K562 (cell line): ENCODE results near the gene CLPSL2. TPM values are rescaled to one million over a fixed set of nuclear protein-coding genes. Genes with fewer than 3 reads are reported as not detected.

ENCODE experiments used
- ARID3B ChIP-seq: fragments of 250-450 bp; sonication (Bioruptor Pico); IDR thresholded peaks from 2 replicates; pipeline ENCODE4 v1.4.0; 2020; ENCODE audit warnings: borderline replicate concordance
- ATF1 ChIP-seq, 2 experiments: fragments of 450-650 bp in 1 of 2; IDR thresholded peaks; 2 replicates each; pipeline ENCODE4 v1.6.1; 2016; ENCODE audit warnings: missing compliant biosample characterization in 1 of 2, missing genetic modification characterization in 1 of 2
- HNRNPUL1 ChIP-seq: fragments of 200-400 bp; formaldehyde crosslinking; IDR thresholded peaks from 2 replicates; pipeline ENCODE4 v1.6.1; 2017; ENCODE audit warnings: low read length
- MTA1 ChIP-seq: fragments of 450-650 bp; IDR thresholded peaks from 2 replicates; pipeline ENCODE4 v1.6.1; 2017; ENCODE audit warnings: borderline replicate concordance
- MYC ChIP-seq, 2 experiments: fragments of 250-450 bp in 1 of 2; sonication (Bioruptor Pico) in 1 of 2; IDR thresholded peaks; 2 replicates each; pipeline versions ENCODE4 v1.5.1 to v1.6.1; 2012 to 2021; ENCODE audit warnings: low read depth in 2 of 2, borderline replicate concordance in 1 of 2, improper control_type of control experiment in 1 of 2, low read length in 1 of 2, mild to moderate bottlenecking in 1 of 2, moderate library complexity in 1 of 2
- NCOA4 ChIP-seq: fragments of 450-650 bp; IDR thresholded peaks from 2 replicates; pipeline ENCODE4 v1.6.1; 2018; ENCODE audit warnings: mild to moderate bottlenecking; ENCODE audit not compliant: partially characterized antibody
- PHTF2 ChIP-seq: fragments of 250-450 bp; sonication (Bioruptor Pico); IDR thresholded peaks from 2 replicates; pipeline ENCODE4 v1.5.0; 2021; ENCODE audit warnings: mild to moderate bottlenecking
- POLR2B ChIP-seq: fragments of 450-650 bp; IDR thresholded peaks from 2 replicates; pipeline ENCODE4 v1.6.1; 2018; ENCODE audit warnings: low read depth; ENCODE audit not compliant: partially characterized antibody
- PTTG1 ChIP-seq: fragments of 450-650 bp; IDR thresholded peaks from 2 replicates; pipeline ENCODE4 v1.6.1; 2016; ENCODE audit warnings: low read depth, mild to moderate bottlenecking, missing genetic modification characterization, missing compliant biosample characterization
- RFX5 ChIP-seq: IDR thresholded peaks from 2 replicates; pipeline ENCODE4 v1.6.1; 2011; ENCODE audit warnings: low read depth, mild to moderate bottlenecking, improper control_type of control experiment, low read length
- SAFB2 ChIP-seq: fragments of 200-400 bp; formaldehyde crosslinking; IDR thresholded peaks from 2 replicates; pipeline ENCODE4 v1.6.1; 2018; ENCODE audit warnings: borderline replicate concordance, low read length, low read depth, moderate library complexity; ENCODE audit not compliant: severe bottlenecking
- SP2 ChIP-seq: IDR thresholded peaks from 2 replicates; pipeline ENCODE4 v1.6.1; 2011; ENCODE audit warnings: mild to moderate bottlenecking, low read depth, low read length, moderate library complexity; ENCODE audit not compliant: poor library complexity, severe bottlenecking; ENCODE audit errors: extremely low read depth
- TAF7 ChIP-seq: fragments of 450-650 bp; IDR thresholded peaks from 2 replicates; pipeline ENCODE4 v1.6.1; 2016; ENCODE audit warnings: missing genetic modification characterization, missing compliant biosample characterization
- TBL1XR1 ChIP-seq, 2 experiments: IDR thresholded peaks; 2 replicates each; pipeline ENCODE4 v1.6.1; 2012; ENCODE audit warnings: improper control_type of control experiment in 2 of 2, low read length in 2 of 2, mild to moderate bottlenecking in 1 of 2
- TSC22D4 ChIP-seq: fragments of 450-650 bp; IDR thresholded peaks from 2 replicates; pipeline ENCODE4 v1.6.1; 2016; ENCODE audit warnings: missing genetic modification characterization, missing biosample characterization, control low read depth
- ZBTB43 ChIP-seq: sonication (generic); formaldehyde crosslinking; IDR thresholded peaks from 2 replicates; pipeline ENCODE4 v1.8.0; 2023; ENCODE audit warnings: mild to moderate bottlenecking, missing genetic modification reagents
- ZBTB49 ChIP-seq: sonication (generic); formaldehyde crosslinking; IDR thresholded peaks from 2 replicates; pipeline ENCODE4 v1.8.0; 2022; ENCODE audit warnings: missing genetic modification reagents, mild to moderate bottlenecking, borderline replicate concordance
- ZNF518B ChIP-seq: fragments of 250-450 bp; sonication (Bioruptor Pico); IDR thresholded peaks from 2 replicates; pipeline ENCODE4 v1.5.0; 2021; ENCODE audit warnings: mild to moderate bottlenecking, moderate library complexity
- polyA plus RNA-seq, 8 experiments: library from polyadenylated mRNA; depleted of rRNA in 4 of 8; stranded (reverse) in 5 of 8; unstranded in 3 of 8; fragments of >200 nt; fragmentation: Nextera tagmentation in 2 of 8; fragmentation: Illumina TruSeq in 1 of 8; extraction: Ambion mirVana in 2 of 8; extraction: Trizol in 1 of 8; gene quantifications; 2 replicates each; pipeline versions ENCODE4 v1.2.1 to v1.2.3, GENCODE V29; 2011 to 2014; ENCODE audit warnings: inconsistent platforms in 1 of 8, missing spikeins in 1 of 8
- total RNA-seq, 7 experiments: library from RNA; depleted of rRNA in 6 of 7; stranded (reverse); fragments of >200 nt in 6 of 7; fragmentation: Illumina TruSeq in 2 of 7; extraction: Trizol in 2 of 7; gene quantifications; 2 replicates each; pipeline versions ENCODE4 v1.2.1 to v1.2.3, GENCODE V29; 2011 to 2021; ENCODE audit warnings: low replicate concordance in 1 of 7

CLPSL2 gene
- total and polyA plus RNA-seq, 9 of the 15 experiments (the other 6 are each of a cell fraction or from before 2014, with no cell fraction given) = not detected

- TF ChIP-seq ARID3B (CRISPR knock-in tag) = no peak
- TF ChIP-seq HNRNPUL1 = no peak
- TF ChIP-seq SAFB2 = no peak
- TF ChIP-seq ATF1 (CRISPR knock-in tag; IDR thresholded peaks at IDR 0.05) = no peak
- TF ChIP-seq ATF1 (tag; IDR thresholded peaks at IDR 0.05) = no peak
- TF ChIP-seq PHTF2 (CRISPR knock-in tag) = no peak
- 0 out of 2 replicates have a peak, but pooled peaks have one; percentile 58 for TF ChIP-seq ZBTB43 (CRISPR knock-in tag)
- no peak for TF ChIP-seq NCOA4
- TF ChIP-seq PTTG1 (tag) = no peak
- no peak for TF ChIP-seq SP2
- TF ChIP-seq POLR2B = no peak
- TF ChIP-seq ZNF518B (CRISPR knock-in tag) = no peak
- no peak for TF ChIP-seq MYC (IDR thresholded peaks at IDR 0.05; ENCODE audit: low read depth, low read length)
- TF ChIP-seq MYC (CRISPR knock-in tag; IDR thresholded peaks at IDR 0.05; ENCODE audit: borderline replicate concordance, low read depth) = peak; percentile 62; the same call in 1 of the 2 replicates
- no peak for TF ChIP-seq TAF7 (tag)
- TF ChIP-seq RFX5 = no peak
- no peak for TF ChIP-seq MTA1
- TF ChIP-seq TSC22D4 (tag) = no peak
- TF ChIP-seq TBL1XR1 (IDR thresholded peaks at IDR 0.05; ENCODE audit: low read length in 2 of 2) = no peak
- no peak for TF ChIP-seq ZBTB49 (CRISPR knock-in tag)
These were observed 49.0 kb upstream of the CLPSL2 start (continued) for GRCh38 chr6:35727231-35727934.
